Raji (cell line): ENCODE data around the gene VWA5B2.
A peak's percentile ranks its signal among the peaks of the same experiment; 100 is the strongest.

Experiments
- POLR2A ChIP-seq: IDR thresholded peaks from 2 replicates; pipeline ENCODE4 v1.6.1; 2011; ENCODE audit warnings: low read depth, low read length, control low read depth; ENCODE audit not compliant: insufficient read depth

Gene VWA5B2

GRCh38 chr3:184229394-184230080, at the start of gene VWA5B2:
VWA5B2 (plus strand) TSS chr3:184229585; CDS start chr3:184230529, 944 bp downstream.
- no peak for TF ChIP-seq POLR2A

DNA sequence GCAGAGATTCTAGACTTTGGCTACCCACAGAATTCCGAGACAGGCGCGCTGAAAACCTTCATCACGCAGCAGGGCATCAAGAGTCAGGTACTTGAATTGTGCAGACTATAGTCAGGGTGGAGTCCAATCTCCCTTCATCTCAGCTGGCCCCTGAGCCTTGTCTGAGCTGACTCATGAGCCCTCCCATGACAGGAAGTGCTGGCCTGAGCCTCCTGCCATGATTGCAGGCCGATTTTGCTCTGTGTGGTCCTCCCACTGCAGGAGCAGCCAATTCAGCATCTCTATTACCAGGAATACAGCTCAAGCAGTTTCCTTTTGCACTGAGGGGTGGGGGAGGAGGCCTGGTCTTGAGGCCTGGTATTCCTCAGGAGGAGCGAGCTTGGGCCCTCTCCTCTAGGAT, 49.2 kb upstream of the VWA5B2 start:
- TF ChIP-seq POLR2A = no peak

DNA sequence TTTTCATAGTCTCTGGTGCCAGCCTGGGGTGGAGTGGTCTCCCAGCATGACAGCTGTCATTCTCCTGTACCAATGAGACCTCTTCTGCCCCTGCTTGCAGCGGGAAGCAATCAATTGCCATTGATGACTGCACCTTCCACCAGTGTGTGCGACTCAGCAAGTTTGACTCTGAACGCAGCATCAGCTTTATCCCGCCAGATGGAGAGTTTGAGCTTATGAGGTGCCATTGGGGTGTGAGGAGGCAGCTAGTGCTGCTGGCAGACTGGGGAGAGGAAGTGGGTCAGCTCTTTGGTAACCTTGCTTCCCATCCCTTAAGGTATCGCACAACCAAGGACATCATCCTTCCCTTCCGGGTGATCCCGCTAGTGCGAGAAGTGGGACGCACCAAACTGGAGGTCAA, 47.8 kb upstream of the VWA5B2 start:
- no peak for TF ChIP-seq POLR2A

- no peak for TF ChIP-seq POLR2A
Measured at GRCh38 chr3:184183679-184184078, 45.7 kb upstream of the VWA5B2 start.

GRCh38 chr3:184184546-184185230, 44.7 kb upstream of the VWA5B2 start:
- TF ChIP-seq POLR2A = no peak

DNA sequence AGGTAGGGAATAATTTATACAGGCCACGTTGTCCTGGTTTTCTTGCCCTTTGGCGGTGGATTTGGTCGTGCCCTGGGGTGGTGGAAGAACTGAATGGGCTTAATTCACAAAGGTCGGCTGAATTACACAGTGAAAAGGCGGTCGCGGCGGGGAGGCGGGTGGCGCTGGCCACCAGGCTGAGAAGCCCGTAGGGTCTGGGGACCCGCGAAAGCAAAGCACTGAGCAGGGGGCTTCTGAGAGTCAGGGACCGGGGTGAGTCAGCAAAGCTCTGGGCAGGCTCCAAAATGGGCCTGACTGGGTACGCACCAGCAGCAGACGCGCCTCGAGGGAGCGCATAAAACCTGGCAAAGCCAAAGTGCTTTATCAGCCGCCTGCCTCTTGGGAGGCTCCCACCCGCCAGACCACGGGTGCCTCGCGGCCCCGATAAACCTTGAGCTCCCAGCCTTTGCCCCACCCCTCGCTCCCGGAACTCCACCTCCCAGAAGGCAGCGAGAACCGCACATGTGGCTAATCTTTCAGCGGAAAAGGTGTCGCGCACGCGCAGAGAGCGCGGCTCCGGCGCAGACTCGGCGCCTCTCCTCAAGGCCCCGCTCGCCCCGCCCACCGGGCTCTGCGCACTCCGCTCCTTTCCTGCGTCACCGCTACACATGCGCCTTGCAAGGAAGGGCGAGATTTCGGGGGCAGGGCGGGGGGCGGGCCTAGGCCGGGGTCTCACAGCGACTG, 43.8 kb upstream of the VWA5B2 start:
- TF ChIP-seq POLR2A = peak; percentile 83

DNA sequence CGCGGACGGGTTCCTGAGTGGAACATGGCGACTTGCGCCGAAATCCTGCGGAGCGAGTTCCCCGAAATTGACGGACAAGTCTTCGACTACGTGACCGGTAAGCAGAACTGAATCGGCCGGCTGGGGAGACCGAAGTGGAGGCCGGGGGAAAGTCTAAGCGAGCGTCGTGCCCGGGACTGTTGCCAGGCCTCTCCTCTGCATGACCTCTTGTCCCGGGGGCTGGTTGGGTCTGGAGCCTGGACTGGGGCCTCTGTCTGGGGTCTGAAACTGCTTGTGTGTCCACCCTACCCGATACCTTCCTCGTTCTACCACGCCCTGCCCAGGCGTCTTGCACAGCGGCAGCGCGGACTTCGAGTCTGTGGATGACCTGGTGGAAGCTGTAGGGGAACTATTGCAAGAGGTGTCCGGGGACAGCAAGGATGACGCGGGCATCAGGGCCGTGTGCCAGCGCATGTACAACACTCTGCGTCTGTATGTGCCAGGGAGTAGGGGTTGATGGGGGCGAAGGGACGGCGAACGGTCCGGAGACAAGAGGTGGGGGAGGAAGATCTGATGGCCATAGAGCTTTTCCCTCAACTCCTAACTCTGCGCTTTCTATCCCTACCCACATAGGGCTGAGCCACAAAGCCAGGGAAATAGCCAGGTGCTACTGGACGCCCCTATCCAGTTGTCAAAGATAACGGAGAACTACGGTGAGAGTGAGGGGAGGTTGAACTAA, 43.0 kb upstream of the VWA5B2 start, which contains the start of gene ABCF3:
ABCF3 (plus strand) TSS at position 16 of the 718 bp plus-strand sequence; CDS start at position 25, 9 bp downstream.
- peak; percentile 83 for TF ChIP-seq POLR2A

- TF ChIP-seq POLR2A = no peak
Measured at GRCh38 chr3:184186902-184187207, 42.5 kb upstream of the VWA5B2 start.

DNA sequence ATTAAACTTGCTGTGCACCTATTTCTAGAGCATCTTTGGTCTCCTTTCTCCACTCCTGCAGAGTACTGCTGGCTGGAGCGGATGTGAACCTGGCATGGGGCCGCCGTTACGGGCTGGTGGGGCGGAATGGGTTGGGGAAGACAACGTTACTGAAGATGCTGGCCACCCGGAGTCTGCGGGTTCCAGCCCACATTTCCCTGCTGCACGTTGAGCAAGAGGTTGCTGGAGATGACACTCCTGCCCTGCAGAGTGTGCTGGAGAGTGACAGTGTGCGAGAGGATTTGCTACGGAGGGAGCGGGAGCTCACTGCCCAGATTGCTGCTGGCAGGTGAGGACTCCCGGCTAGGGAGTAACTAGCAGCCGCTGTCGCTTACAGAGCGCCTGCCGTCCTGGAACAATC, 41.3 kb upstream of the VWA5B2 start:
- no peak for TF ChIP-seq POLR2A

DNA sequence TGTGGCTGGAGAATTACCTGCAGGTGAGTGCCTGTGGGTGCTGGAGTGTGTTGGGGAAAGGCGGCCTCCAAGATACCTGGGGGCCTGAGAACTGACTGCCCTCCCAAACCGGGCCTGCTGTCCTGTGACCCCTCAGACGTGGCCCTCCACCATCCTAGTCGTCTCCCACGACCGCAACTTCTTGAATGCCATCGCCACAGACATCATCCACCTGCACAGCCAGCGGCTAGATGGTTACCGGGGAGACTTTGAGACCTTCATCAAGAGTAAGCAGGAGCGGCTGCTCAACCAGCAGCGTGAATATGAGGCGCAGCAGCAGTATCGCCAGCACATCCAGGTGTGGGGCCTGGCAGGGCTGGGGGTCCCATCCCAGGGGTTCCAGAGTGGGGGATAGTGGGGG, 40.0 kb upstream of the VWA5B2 start:
- TF ChIP-seq POLR2A = no peak

- TF ChIP-seq POLR2A = no peak
Measured at GRCh38 chr3:184192889-184193288, 36.5 kb upstream of the VWA5B2 start.

DNA sequence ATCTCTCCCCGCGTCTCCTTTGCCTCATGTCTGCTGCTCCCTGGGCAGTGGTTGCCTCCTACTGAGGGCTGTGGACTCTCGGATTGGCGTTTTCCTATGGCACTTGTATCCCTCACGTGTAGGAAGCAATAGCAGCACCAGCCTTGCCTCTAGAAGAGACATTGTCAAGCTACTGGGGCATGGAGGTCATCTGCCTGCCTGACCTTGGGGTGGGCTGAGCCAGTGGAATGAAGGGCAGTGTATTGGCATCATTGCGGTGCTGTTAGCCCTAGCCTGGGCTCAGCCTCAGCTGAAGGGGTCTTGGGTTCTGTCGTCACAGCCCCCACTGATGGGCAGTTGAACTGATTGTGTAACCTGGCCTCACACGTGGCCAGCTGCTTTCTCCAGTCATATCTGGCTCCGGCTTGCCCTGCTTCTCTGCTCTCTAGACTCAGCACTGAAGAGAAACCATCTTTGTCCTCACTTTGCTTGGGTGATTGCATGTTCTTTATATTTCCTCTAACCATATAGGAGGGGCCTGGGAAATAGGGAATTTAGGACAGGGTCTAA, 35.3 kb upstream of the VWA5B2 start:
- no peak for TF ChIP-seq POLR2A

- no peak for TF ChIP-seq POLR2A
Measured at GRCh38 chr3:184196536-184196935, 32.8 kb upstream of the VWA5B2 start.

GRCh38 chr3:184198509-184198908, 30.9 kb upstream of the VWA5B2 start:
- no peak for TF ChIP-seq POLR2A

DNA sequence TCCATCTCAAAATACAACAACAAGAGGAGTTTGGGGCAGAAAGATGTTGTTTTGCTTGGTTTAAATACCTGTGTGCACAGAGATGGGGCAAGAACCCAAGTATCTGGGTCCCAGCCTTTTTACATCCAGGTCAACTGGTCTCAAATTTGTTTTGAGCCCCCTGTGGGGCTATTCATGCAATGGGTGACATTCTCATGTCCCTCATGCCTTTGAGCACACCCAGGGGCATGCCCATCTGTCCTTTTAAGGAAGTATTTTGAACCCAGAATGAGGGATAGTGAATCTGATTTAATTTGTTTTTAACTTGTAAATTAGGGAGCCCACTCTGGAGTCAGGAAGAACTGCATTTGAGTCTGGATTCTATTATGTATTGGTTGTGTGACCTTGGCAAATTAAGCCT, 28.6 kb upstream of the VWA5B2 start:
- TF ChIP-seq POLR2A = no peak
